Lung (tissue), 12 donors: ENCODE results near the gene GNAI1. TPM values are rescaled to one million over a fixed set of nuclear protein-coding genes. Genes with fewer than 3 reads are reported as not detected.

ENCODE experiments used
- ATAC-seq: fragments of 200-7000 bp; cut with Tn5 transposase; one replicate; pipeline ENCODE4 v1.9.1; 2020; ENCODE audit warnings: moderate number of reproducible peaks; ENCODE audit not compliant: insufficient read depth, low FRiP score
- DNase-seq, 3 donors: peaks; one replicate each; pipeline ENCODE4 v3.0.0-alpha.2; 2013 to 2017
- H3K27ac ChIP-seq, 2 donors: one replicate each; pipeline ENCODE4 v1.5.1; 2013; ENCODE audit warnings: mild to moderate bottlenecking in 2 of 2, moderate library complexity in 2 of 2, control low read depth in 1 of 2, inconsistent platforms in 1 of 2, low read depth in 1 of 2, low read length in 1 of 2
- H3K27me3 ChIP-seq, 3 donors: one replicate each; pipeline ENCODE4 v1.5.1; 2013; ENCODE audit warnings: low read length in 2 of 3; ENCODE audit not compliant: control insufficient read depth in 3 of 3, insufficient read depth in 3 of 3
- H3K36me3 ChIP-seq, 4 donors: one replicate each; pipeline ENCODE4 v1.5.1; 2013; ENCODE audit warnings: low read length in 4 of 4, mild to moderate bottlenecking in 1 of 4, moderate library complexity in 1 of 4; ENCODE audit not compliant: control insufficient read depth in 4 of 4, insufficient read depth in 4 of 4
- H3K4me1 ChIP-seq, 5 donors: one replicate each; pipeline ENCODE4 v1.5.1; 2013; ENCODE audit warnings: low read length in 5 of 5, mild to moderate bottlenecking in 2 of 5, moderate library complexity in 1 of 5; ENCODE audit not compliant: control insufficient read depth in 5 of 5, insufficient read depth in 5 of 5
- H3K4me3 ChIP-seq: one replicate; pipeline ENCODE4 v1.5.1; 2013; ENCODE audit warnings: mild to moderate bottlenecking, control low read depth, moderate library complexity
- H3K9ac ChIP-seq, 2 donors: one replicate each; pipeline ENCODE4 v1.5.1; 2013; ENCODE audit warnings: low read length in 2 of 2, control low read depth in 1 of 2; ENCODE audit not compliant: insufficient read depth in 1 of 2
- H3K9me3 ChIP-seq, 4 donors: one replicate each; pipeline ENCODE4 v1.5.1; 2013; ENCODE audit warnings: low read length in 3 of 4, mild to moderate bottlenecking in 1 of 4, moderate library complexity in 1 of 4; ENCODE audit not compliant: control insufficient read depth in 4 of 4, insufficient read depth in 3 of 4
- CTCF ChIP-seq: IDR thresholded peaks from 2 replicates; pipeline ENCODE4 v1.5.1; 2012; ENCODE audit warnings: mild to moderate bottlenecking; ENCODE audit errors: control extremely low read depth, extremely low read depth
- WGBS, 2 donors: extraction: QIAGEN DNeasy Blood & Tissue Kit; methylation state at CpG; one replicate each; pipeline ENCODE4 v1.1.7; 2013; 5-methylcytosine and 5-hydroxymethylcytosine counted together
- polyA plus RNA-seq, 2 donors: library from polyadenylated mRNA; stranded (reverse); fragments of 200-250 nt; gene quantifications; one replicate each; pipeline ENCODE4 v1.2.1, GENCODE V29; 2013
- total RNA-seq, 2 donors: library from RNA; depleted of rRNA in 1 of 2; stranded (reverse); fragments of >200 nt in 1 of 2; gene quantifications; one replicate each; pipeline ENCODE4 v1.2.1, GENCODE V29; 2014 to 2021
- donor health status: control.
- donor health status: control.
- donor health status: Bipolar disorder and iron deficiency.
- donor health status: healthy.
- donor health status: DM: yes; HTN: yes; CAD: no.

Gene GNAI1
- total and polyA plus RNA-seq, 4 donors: 10.4 to 155 (median 20.2) TPM

- no peak for TF ChIP-seq CTCF
- Histone ChIP-seq H3K36me3 (peaks cover 2 to 41% (median 22%) of the 10 kb centered on the region in 4 donors), H3K9ac (no peak overlapping the region), H3K27ac (no peak overlapping the region), H3K9me3 (no peaks in the 10 kb centered on the region), H3K4me3 (no peak overlapping the region), H3K4me1 (peaks cover 0 to 26% (median 0%) of the 10 kb centered on the region in 5 donors), H3K27me3 (no peaks in the 10 kb centered on the region)
- peak in 1 of 3 donors; percentile 31 for DNase-seq
- WGBS, 2 donors: 89 to 92% methylated on average over 2 of the region's 2 CpGs
- ATAC-seq: no peak
Observed at GRCh38 chr7:80216996-80217842, 82.6 kb downstream of the GNAI1 start.

GRCh38 chr7:80218723-80219122 is 84.1 kb downstream of the GNAI1 start:
- no peaks in the 10 kb centered on the region for H3K27me3 ChIP-seq
- no peak overlapping the region for H3K4me3 ChIP-seq
- no peak overlapping the region for H3K9ac ChIP-seq
- 65 to 82% methylated on average over 3 of the region's 3 CpGs for WGBS, 2 donors
- no peak for TF ChIP-seq CTCF
- no peak overlapping the region for H3K27ac ChIP-seq
- H3K9me3 ChIP-seq: no peaks in the 10 kb centered on the region
- peaks cover 0 to 26% (median 0%) of the 10 kb centered on the region in 5 donors for H3K4me1 ChIP-seq
- H3K36me3 ChIP-seq: peaks cover 2 to 34% (median 15%) of the 10 kb centered on the region in 4 donors
- ATAC-seq (no peak), DNase-seq (no peak)

- Histone ChIP-seq H3K36me3 (peaks cover 0 to 23% (median 13%) of the 10 kb centered on the region in 4 donors), H3K27ac (no peak overlapping the region), H3K4me3 (no peak overlapping the region), H3K9ac (no peak overlapping the region), H3K4me1 (peaks cover 0 to 36% (median 0%) of the 10 kb centered on the region in 5 donors), H3K9me3 (no peaks in the 10 kb centered on the region), H3K27me3 (no peaks in the 10 kb centered on the region)
- peak in 1 of 3 donors; percentile 2 for DNase-seq
- TF ChIP-seq CTCF: no peak
- WGBS, 2 donors: 95 to 96% methylated on average over 6 of the region's 6 CpGs
- no peak for ATAC-seq
Observed at GRCh38 chr7:80220022-80220634, 85.5 kb downstream of the GNAI1 start.
